PFSK-1 (cell line): ENCODE data around the gene KLHL8.

Experiments used
- FOXP2 ChIP-seq: optimal IDR thresholded peaks from 2 replicates; pipeline ENCODE3; 2011; ENCODE audit warnings: borderline replicate concordance, control low read depth, inconsistent platforms; ENCODE audit not compliant: insufficient read depth; ENCODE audit errors: extremely low read length, extremely low read depth
- POLR2AphosphoS5 ChIP-seq: IDR thresholded peaks from 2 replicates; pipeline ENCODE4 v1.6.1; 2012; ENCODE audit warnings: low read depth, mild to moderate bottlenecking, control low read depth, low read length, moderate library complexity
- SIN3A ChIP-seq: IDR thresholded peaks from 2 replicates; pipeline ENCODE4 v1.6.1; 2012; ENCODE audit warnings: mild to moderate bottlenecking, low read length, moderate library complexity, borderline replicate concordance; ENCODE audit not compliant: insufficient read depth
- TAF1 ChIP-seq: IDR thresholded peaks from 2 replicates; pipeline ENCODE4 v1.6.1; 2012; ENCODE audit warnings: low read length, control low read depth, borderline replicate concordance; ENCODE audit not compliant: insufficient read depth
- TF ChIP-seq, protein P1 (sequence below), 2 experiments: IDR thresholded peaks; 2 replicates each; pipeline versions ENCODE4 v1.6.1 to v1.8.0; 2011 to 2012; ENCODE audit warnings: low read depth in 2 of 2, low read length in 2 of 2, control low read depth in 1 of 2, inconsistent platforms in 1 of 2, mild to moderate bottlenecking in 1 of 2, moderate library complexity in 1 of 2; ENCODE audit not compliant: insufficient read depth in 1 of 2

The KLHL8 gene

DNA sequence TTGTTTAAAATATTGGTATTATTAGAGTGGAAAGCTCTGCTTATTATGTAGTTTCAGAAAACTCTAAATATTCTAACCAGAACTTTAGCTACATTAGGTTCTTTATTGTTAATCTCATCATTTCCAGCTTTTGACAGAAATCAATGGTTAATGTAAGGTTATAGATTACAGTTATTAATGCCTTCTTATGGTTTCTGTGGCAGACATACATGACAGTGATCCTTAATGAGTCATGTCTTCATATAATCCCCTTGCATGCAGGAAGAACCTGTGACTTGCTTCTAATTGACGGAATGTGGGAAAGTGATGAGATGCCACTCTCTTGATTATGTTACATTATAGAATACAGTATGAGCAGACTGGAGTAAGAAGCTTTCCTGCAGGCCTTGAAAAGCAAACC lies 23.5 kb downstream of the KLHL8 start:
- TF ChIP-seq SIN3A, result no peak
- no peak for TF ChIP-seq TAF1
- TF ChIP-seq, protein P1, sequence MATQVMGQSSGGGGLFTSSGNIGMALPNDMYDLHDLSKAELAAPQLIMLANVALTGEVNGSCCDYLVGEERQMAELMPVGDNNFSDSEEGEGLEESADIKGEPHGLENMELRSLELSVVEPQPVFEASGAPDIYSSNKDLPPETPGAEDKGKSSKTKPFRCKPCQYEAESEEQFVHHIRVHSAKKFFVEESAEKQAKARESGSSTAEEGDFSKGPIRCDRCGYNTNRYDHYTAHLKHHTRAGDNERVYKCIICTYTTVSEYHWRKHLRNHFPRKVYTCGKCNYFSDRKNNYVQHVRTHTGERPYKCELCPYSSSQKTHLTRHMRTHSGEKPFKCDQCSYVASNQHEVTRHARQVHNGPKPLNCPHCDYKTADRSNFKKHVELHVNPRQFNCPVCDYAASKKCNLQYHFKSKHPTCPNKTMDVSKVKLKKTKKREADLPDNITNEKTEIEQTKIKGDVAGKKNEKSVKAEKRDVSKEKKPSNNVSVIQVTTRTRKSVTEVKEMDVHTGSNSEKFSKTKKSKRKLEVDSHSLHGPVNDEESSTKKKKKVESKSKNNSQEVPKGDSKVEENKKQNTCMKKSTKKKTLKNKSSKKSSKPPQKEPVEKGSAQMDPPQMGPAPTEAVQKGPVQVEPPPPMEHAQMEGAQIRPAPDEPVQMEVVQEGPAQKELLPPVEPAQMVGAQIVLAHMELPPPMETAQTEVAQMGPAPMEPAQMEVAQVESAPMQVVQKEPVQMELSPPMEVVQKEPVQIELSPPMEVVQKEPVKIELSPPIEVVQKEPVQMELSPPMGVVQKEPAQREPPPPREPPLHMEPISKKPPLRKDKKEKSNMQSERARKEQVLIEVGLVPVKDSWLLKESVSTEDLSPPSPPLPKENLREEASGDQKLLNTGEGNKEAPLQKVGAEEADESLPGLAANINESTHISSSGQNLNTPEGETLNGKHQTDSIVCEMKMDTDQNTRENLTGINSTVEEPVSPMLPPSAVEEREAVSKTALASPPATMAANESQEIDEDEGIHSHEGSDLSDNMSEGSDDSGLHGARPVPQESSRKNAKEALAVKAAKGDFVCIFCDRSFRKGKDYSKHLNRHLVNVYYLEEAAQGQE (IDR thresholded peaks at IDR 0.05; ENCODE audit: insufficient read depth in 1 of 2, low read depth in 2 of 2, low read length in 2 of 2), result no peak
- TF ChIP-seq POLR2AphosphoS5, result no peak
- TF ChIP-seq FOXP2, result no peak

DNA sequence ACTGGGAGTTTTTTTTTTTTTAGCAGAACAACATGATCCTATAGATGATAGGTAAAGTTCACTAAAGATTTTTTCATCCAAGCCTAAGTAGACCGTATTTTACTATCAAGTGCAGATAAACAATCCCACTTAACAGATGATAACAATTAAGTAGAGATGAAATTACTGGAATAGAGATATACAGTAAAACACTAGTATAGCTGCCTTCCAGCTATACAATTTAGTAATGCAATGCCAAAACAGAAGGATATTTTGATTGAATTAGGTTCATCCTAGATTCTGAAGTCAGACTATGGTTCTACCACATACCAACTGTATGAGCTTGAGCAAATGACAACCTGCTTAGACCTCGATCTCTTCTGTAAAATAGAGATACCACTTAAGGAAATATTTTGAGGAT lies 24.3 kb downstream of the KLHL8 start:
- TF ChIP-seq SIN3A (no peak), TAF1 (no peak), FOXP2 (no peak), POLR2AphosphoS5 (no peak)
- TF ChIP-seq, protein P1 (IDR thresholded peaks at IDR 0.05; ENCODE audit: insufficient read depth in 1 of 2, low read depth in 2 of 2, low read length in 2 of 2), result no peak

DNA sequence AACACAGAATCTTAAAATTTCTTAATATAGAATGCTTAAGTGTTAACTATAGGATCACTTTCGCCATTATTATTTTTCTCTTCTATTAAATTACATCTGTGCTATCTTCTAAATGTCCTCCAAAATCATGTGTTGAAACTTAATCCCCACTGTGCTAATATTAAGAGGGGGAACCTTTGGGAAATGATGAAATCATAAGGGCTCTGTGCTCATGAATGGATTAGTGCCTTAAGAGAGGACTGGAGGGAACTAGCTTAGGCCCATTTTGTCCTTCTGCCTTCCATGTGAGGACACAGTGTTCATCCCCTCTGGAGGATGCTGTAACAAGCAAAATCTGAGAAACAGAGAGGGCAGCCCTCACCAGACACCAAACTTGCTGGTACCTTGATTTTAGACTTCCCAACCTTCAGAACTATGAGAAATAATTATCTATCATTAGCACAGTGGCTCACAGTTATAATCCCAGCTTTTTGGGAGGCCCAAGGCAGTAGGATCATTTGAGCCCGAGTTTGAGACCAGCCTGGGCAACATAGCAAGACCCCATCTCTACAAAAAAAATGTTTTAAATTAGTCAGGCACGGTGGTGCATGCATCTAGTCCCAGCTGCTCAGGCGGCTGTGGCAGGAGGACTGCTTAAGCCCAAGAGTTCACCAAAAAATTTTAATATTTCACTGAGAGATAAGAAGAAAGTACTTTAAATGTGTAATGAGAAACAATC lies 26.3 kb downstream of the KLHL8 start:
- TF ChIP-seq FOXP2 (no peak), POLR2AphosphoS5 (no peak), TAF1 (no peak), SIN3A (no peak)
- TF ChIP-seq, protein P1 (IDR thresholded peaks at IDR 0.05; ENCODE audit: insufficient read depth in 1 of 2, low read depth in 2 of 2, low read length in 2 of 2), result no peak

DNA sequence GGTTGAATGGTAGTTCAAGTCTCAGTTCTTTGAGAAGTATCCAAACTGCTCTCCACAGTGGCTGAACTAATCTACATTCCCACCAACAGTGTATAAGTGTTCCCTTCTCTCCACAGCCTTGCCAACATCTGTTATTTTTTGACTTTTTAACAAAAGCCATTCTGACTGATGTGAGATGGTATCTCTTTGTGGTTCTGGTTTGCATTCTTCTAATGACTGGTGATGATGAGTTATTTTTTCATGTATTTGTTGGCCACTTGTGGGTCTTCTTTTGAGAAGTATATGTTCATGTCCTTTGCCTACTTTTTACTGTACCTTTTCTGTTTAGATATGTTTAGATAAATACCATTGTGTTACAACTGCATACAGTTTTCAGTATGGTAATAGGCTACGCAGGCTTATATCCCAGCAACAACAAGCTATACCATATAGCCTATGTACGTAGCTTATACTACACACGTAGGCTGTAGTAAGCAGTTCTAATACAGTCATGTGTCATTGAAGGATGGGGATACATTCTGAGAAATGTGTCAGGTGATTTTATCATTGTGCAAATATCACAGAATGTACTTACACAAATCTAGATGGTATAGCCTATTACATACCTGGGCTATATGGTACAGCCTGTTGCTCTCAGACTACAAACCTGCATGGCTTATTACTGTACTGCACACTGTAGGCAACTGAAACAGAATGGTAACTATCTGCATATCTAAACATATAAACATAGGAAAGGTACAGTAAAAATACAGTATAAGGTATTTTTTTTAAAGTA lies 28.1 kb downstream of the KLHL8 start:
- no peak for TF ChIP-seq SIN3A
- no peak for TF ChIP-seq POLR2AphosphoS5
- no peak for TF ChIP-seq TAF1
- TF ChIP-seq, protein P1 (IDR thresholded peaks at IDR 0.05; ENCODE audit: insufficient read depth in 1 of 2, low read depth in 2 of 2, low read length in 2 of 2), result no peak
- TF ChIP-seq FOXP2, result no peak
